ENCODE measurements around the gene D2HGDH. TPM values are rescaled to one million over a fixed set of nuclear protein-coding genes. Genes with fewer than 3 reads are reported as not detected.

Gene D2HGDH
- total RNA-seq: 24.3 and 28.3 TPM in 2 replicates

DNA sequence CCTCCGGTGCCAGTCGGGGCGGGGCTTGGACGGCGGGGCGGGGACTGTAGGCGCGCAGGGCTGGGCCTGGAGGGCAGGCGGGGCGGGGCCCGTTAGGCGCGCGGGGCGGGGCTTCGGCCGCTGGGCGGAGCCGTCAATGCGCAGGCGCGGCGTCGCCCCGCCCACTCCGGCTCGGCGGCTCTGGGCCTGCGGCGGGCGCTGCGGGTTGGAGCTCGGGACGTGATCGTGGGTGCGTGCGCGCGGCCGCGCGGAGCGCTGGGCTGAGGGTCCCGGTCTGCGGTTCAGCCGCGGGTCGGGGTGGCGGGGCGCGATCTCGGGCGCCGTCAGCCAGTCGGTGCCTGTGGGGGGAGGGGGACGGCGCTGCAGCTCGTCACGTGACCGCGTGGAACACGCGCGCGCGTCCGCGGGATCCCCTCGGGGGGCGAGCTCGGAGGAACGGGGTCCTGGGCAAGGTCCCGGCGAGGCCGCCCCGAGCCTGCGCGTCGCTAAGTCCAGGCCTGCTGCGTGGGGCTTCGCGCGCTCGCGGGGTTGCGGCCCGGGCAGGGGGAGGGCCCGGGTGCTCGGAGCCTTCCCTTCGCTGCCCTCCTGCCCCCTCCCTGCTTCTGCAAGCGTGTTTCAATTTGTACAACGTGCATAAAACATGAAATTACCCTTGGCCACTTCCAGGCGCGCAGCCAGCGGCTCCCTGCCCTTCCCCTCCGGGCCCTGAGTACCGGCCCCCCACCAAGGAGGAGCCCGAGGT is at the start of gene D2HGDH:
D2HGDH (plus strand) TSS at position 164 of the 742 bp plus-strand sequence. CDS start 595 bp downstream, outside the sequence.
- intact Hi-C loops (cut with micrococcal nuclease): loop anchor here (1.0 to 10.0 kb wide), 6 partner anchors 32 to 902 kb away; partner anchors contain the start of genes ATG4B, HDLBP, ING5 and SEPTIN2

DNA sequence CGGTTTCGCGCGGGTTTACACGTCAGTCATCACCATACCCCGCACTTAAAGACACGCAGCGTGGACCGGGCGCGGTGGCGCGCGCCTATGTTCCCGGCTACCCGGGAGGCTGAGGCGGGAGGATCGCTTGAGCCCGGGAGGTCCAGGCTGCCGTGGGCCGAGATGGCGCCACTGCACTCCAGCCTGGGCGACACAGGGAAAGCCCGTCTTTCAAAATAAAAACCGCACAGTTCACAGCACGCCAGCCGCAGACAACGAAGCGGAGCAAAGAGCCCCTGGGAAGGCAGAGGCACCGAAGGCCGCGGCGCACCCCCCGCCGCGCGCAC is 48.1 kb upstream of the D2HGDH start:
- intact Hi-C loops (cut with micrococcal nuclease): loop anchor here (1.0 to 5.0 kb wide), 9 partner anchors 15 to 1119 kb away; partner anchors contain the start of genes ATG4B, FARP2, HDLBP and PPP1R7

DNA sequence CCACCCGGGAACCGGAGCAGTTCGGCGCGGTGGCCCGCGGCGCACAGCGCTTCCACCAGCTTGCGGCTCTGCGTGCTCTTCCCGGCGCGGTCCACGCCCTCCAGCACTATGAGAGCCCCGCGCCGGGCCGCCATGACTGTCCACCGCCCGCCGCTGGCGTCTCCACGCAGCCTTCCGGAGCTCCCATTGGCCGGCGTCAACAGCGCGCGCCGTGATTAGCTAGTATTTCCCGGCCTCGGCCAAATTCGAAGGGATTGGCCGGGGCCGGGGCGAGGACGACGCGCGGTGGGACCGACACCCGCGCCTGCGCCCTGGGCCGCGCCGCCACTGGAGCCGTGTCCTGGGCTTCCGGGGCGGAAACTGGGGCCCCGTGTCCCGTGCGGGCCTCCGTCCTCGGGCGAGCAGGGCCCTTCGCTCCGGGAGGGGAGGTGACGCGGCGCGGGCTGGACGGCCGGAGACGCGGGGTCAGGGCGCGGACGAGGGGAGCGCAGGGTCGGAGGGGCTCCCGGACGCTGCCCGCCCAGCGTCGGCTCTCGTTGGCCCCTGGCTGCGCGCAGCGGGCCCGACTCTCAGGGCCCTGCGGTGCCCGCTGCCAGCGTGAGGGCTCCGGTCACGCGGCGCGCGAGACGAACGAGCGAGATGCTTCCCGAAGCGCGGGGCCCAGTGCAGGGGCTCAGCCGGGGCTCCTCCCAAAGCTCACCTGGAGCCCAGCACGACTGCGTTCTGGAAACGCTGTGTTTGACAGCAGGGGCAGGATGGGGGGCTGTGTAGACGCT is 47.6 kb upstream of the D2HGDH start, which contains the start of gene DTYMK:
DTYMK (minus strand) TSS at position 166 of the 776 bp plus-strand sequence; CDS start at position 134, 32 bp downstream.
- intact Hi-C loops (cut with micrococcal nuclease): loop anchor here (1.0 to 5.0 kb wide), 10 partner anchors 14 to 1120 kb away; partner anchors contain the start of genes ATG4B, D2HGDH, FARP2 and HDLBP

DNA sequence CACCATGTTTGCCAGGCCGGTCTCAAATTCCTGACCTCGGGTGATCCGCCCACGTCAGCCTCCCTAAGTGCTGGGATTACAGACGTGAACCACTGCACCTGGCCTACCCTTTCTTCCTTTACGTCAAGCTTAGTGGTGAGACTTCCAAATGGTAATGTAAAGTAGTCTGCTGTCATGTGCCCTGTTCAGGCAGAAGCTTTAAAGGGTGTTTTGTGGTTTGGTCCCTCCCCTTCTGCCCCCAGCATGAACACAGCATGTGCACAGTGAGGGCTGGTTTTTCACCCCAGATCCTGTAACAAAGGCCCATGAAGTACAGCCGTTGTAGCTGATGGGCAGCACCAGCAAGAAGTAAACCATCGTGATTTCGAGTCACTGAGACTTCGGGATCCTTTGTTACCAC is 45.1 kb upstream of the D2HGDH start:
- intact Hi-C loops (cut with micrococcal nuclease): loop anchor here (5.0 kb wide), 1 partner anchor 332 kb away; the partner anchor contains the start of gene FARP2

DNA sequence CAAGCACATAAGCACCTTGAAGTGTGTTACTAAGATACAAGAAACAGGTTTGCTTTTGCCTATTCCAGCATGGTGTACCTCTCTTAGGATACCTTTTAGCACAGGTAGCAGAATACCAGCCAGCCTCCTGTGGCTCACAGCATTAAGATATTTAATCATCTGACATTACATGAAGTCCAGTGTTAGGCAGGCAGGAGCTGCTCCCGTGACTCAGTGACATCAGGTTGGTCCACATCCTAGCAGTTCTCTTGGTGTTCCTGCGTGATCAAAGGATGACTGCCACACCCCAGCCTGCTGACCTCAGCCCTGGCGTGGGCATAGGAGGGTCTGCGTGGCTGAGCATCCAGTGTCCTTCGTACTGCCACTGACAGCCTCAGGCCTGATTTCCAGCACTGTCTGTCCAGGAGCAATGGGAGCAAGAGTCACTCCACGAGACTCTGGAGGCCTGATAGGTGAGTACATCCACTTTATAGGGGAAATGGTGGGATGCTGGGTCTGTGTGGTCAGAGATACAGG is 44.2 kb upstream of the D2HGDH start:
- intact Hi-C loops (cut with micrococcal nuclease): no loop called here

GRCh38 chr2:241692448-241692847 is 42.0 kb upstream of the D2HGDH start:
- intact Hi-C loops (cut with micrococcal nuclease): no loop called here

DNA sequence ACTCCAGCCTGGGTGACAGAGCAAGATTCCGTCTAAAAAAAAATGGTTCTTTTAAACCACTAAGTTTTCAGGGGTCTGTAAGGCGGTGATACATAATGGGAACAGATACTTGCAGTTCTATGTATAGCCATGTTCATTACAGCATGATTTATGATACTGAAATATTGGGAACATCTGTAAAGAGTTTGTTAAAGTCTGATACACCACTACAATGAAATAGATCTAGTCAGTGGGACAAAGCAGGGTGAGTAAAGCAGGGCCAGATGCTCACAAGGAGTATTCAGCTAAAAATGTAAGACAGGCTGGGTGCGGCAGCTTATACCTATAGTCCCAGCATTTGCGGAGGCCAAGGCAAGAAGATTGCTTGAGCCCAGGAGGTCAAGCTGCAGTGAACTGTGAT is 38.8 kb upstream of the D2HGDH start:
- intact Hi-C loops (cut with micrococcal nuclease): no loop called here

- intact Hi-C loops (cut with micrococcal nuclease): loop anchor here (1.0 to 5.0 kb wide), 5 partner anchors 15 to 869 kb away; partner anchors contain the start of genes DTYMK and STK25
These were observed 33.4 kb upstream of the D2HGDH start for GRCh38 chr2:241701149-241701398.

- intact Hi-C loops (cut with micrococcal nuclease): loop anchor here (1.0 to 5.0 kb wide), 9 partner anchors 15 to 869 kb away; partner anchors contain the start of genes ATG4B, D2HGDH, DTYMK and HDLBP
These were observed 32.9 kb upstream of the D2HGDH start, which contains the start of gene ING5 for GRCh38 chr2:241701399-241702154. TSS of gene ING5 (plus strand) at chr2:241702039. CDS start at chr2:241702066, 27 bp downstream.

GRCh38 chr2:241702155-241703031 is 32.0 kb upstream of the D2HGDH start:
- intact Hi-C loops (cut with micrococcal nuclease): loop anchor here (1.0 to 5.0 kb wide), 6 partner anchors 32 to 870 kb away; partner anchors contain the start of genes ATG4B, D2HGDH, HDLBP and SEPTIN2

DNA sequence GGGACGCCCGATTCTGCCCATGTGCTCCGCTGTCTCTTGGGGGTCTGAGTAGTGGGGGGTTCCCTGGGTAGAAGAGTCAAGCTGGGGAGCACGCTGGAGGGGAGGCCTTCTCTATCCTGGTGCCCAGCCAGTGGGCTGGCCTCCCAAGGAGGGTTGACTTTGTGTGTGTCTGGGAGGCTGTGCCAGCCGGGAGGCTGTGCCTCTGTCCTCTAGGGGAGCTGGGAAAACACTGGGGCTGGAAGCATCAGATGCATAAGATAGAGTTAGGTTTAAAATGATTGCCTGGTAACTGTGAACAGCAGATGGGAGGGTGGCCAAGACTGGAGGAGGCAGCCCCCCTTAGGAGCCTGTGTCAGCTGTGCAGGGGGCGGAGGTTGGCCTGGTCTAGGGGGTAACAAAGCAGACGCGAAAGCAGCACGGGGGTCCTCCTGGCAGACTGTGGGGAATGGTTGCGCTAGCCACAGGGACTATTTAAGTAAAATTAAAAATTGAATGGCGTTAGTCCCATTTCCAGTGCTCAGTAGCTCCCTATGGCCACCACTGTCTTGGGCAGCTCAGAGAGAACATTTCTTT is 31.3 kb upstream of the D2HGDH start:
- intact Hi-C loops (cut with micrococcal nuclease): loop anchor here (5.0 kb wide), 2 partner anchors 139 to 871 kb away; no protein-coding TSS in a partner anchor

- intact Hi-C loops (cut with micrococcal nuclease): no loop called here
These were observed 27.9 kb upstream of the D2HGDH start for GRCh38 chr2:241706537-241706936.

DNA sequence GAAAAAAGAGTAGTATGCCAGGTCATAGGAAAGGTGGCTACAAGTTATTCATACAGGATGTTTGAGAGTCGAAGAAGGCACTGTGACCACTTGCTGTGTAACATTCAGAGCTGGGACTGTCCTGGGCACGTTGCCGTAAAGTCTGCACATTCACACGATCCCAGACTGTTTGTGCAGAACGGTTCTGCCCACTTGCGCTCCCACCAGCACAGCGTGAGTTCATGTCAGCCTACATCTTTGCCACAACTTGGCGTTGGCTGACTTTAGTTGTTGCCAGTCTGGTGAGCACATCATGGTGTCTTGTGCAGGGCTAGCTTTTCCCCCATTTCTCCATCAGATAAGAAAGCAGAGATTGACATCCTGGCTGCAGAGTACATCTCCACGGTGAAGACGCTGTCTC is 25.6 kb upstream of the D2HGDH start:
- intact Hi-C loops (cut with micrococcal nuclease): no loop called here

DNA sequence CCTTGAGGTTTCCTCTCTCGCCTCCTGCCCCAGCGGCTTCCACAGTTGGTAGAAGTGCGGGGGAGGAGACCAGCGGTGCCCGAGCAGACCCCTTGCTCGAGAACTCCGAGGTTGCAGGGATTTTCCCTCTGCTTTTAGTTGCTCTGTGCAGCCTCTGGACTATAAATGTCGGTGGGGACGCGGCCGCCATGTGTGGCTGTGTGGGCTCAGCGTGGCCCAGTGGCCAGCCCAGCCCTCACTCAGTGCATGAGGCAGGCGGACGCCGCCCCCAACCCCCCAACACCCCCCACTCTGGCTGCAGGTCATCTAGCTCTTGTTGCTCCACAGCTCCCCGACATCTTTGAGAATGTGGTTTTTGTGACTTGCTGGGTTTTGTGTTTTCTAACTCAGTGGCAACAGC is 15.3 kb upstream of the D2HGDH start:
- intact Hi-C loops (cut with micrococcal nuclease): no loop called here

- intact Hi-C loops (cut with micrococcal nuclease): no loop called here
These were observed 14.3 kb upstream of the D2HGDH start for GRCh38 chr2:241720099-241720498.

DNA sequence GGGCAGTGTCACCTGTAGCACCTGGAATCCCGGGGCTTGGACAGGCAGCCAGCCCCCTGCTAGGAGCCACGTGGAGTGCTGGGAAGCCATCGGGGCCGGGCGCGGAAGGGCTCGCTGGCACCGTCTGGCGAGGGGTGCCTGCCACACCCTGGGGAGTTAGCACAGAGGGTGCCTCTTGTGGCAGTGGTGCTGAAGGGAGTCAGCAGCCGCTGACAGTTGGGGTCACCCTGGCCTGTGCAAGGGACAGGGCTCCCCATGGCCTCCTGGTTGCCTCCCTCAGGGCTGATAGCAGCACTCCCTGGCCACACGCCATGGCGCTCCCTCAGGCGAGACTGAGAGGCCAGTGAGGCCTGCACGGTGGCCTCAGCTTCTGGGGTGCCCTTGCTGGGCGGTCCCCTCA is 13.9 kb upstream of the D2HGDH start:
- intact Hi-C loops (cut with micrococcal nuclease): no loop called here

- intact Hi-C loops (cut with micrococcal nuclease): no loop called here
These were observed 12.6 kb upstream of the D2HGDH start for GRCh38 chr2:241721852-241722251.

DNA sequence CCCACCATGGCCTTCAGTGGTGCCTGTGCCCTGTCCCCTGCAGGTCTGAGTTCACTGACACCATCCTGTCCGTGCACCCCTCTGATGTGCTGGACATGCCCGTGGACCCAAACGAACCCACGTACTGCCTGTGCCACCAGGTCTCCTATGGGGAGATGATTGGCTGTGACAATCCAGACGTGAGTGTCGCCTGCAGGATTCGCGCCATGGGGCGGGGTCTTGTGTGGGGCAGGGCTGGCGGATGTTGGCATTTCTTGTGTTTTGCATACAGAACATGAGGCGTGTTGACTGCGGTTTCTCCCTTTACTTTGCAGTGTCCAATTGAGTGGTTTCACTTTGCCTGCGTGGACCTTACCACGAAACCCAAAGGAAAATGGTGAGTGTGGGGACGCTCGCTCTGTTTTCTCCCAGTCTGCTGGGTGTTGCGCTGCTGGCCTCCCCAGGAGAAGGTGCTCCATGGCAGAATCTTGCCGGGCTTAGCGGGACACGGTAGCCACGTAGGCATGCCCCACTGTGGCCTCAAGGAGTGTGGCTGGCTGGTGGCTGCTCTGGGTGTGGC is 11.5 kb upstream of the D2HGDH start:
- intact Hi-C loops (cut with micrococcal nuclease): no loop called here

- intact Hi-C loops (cut with micrococcal nuclease): no loop called here
These were observed 10.0 kb upstream of the D2HGDH start for GRCh38 chr2:241724259-241724974.

Data from T-helper 2 cell treated with Interferon-gamma antibody and Interleukin-4, amounts not matched to agents 100 ng/mL and 5 ng/mL, for 36 hours (primary cell).